Heart right ventricle (tissue), 16 donors: ENCODE measurements around the gene EIF6. TPM values are rescaled to one million over a fixed set of nuclear protein-coding genes. Genes with fewer than 3 reads are reported as not detected.

ENCODE experiments used
- ATAC-seq, 8 donors: fragments of 200-7000 bp; cut with Tn5 transposase; one replicate each; pipeline ENCODE4 v1.9.1; 2020; ENCODE audit warnings: mild to moderate bottlenecking in 8 of 8, moderate library complexity in 8 of 8, moderate number of reproducible peaks in 1 of 8
- DNase-seq, 2 donors: peaks; one replicate each; pipeline ENCODE4 v3.0.0-alpha.2; 2020
- H3K27ac ChIP-seq, 10 donors: fragments of 200-600 bp; sonication (generic) in 2 of 10; one replicate each; pipeline versions ENCODE4 v1.5.0 to v1.8.0; 2020 to 2022; ENCODE audit warnings: mild to moderate bottlenecking in 3 of 10
- H3K27me3 ChIP-seq, 7 donors: fragments of 200-600 bp; one replicate each; pipeline ENCODE4 v1.8.0; 2021 to 2022; ENCODE audit warnings: mild to moderate bottlenecking in 2 of 7
- H3K36me3 ChIP-seq, 9 donors: fragments of 200-600 bp; sonication (generic) in 1 of 9; one replicate each; pipeline versions ENCODE4 v1.5.0 to v1.8.0; 2020 to 2022; ENCODE audit warnings: mild to moderate bottlenecking in 2 of 9
- H3K4me1 ChIP-seq, 9 donors: fragments of 200-600 bp; sonication (generic) in 1 of 9; one replicate each; pipeline versions ENCODE4 v1.5.0 to v1.8.0; 2020 to 2022; ENCODE audit warnings: mild to moderate bottlenecking in 4 of 9
- H3K4me3 ChIP-seq, 10 donors: fragments of 200-600 bp; sonication (generic) in 2 of 10; one replicate each; pipeline versions ENCODE4 v1.5.0 to v1.8.0; 2020 to 2022; ENCODE audit warnings: mild to moderate bottlenecking in 7 of 10, moderate library complexity in 2 of 10
- H3K9me3 ChIP-seq, 11 donors: fragments of 200-600 bp in 10 of 11; sonication (generic) in 2 of 11; one replicate each; pipeline versions ENCODE4 v1.5.0 to v1.8.0; 2013 to 2022; ENCODE audit warnings: mild to moderate bottlenecking in 2 of 11, control low read depth in 1 of 11, moderate library complexity in 1 of 11
- WGBS, 2 donors: extraction: QIAGEN DNeasy Blood & Tissue Kit; methylation state at CpG; one replicate each; pipeline ENCODE4 v1.1.7; 2013; ENCODE audit warnings: inconsistent platforms in 1 of 2; 5-methylcytosine and 5-hydroxymethylcytosine counted together
- intact Hi-C, 10 donors: fragments of 100-400 bp; cut with DNase I; formaldehyde crosslinking; loops; one replicate each; pipeline versions ENCODE4 v1.11.1 to v1.14.2; 2022
- polyA plus RNA-seq, 2 donors: library from polyadenylated mRNA; stranded (reverse); fragments of 200-250 nt; gene quantifications; one replicate each; pipeline ENCODE4 v1.2.3, GENCODE V29; 2013
- total RNA-seq, 10 donors: library from RNA; stranded (reverse); fragmentation: NEBNext Ultra II Directional in 3 of 10; extraction: Animal tissue kit (Norgen Biotek cat#: 25700) in 3 of 10; gene quantifications; one replicate each; pipeline versions ENCODE4 v1.2.1 to v1.2.4, GENCODE V29; 2021 to 2023
- TF ChIP-seq, protein P1 (sequence below), 9 donors: fragments of 200-600 bp; sonication (generic) in 2 of 9; IDR thresholded peaks; one replicate each; pipeline versions ENCODE4 v1.5.0 to v1.8.0; 2021 to 2022; ENCODE audit warnings: antibody characterized with exemption in 9 of 9, mild to moderate bottlenecking in 5 of 9, moderate library complexity in 1 of 9
- donor health status: Arrhythmogenic right ventricular cardiomyopathy.
- donor health status: ischemic (EF 13 %, LVEDD 7.1; RV severe dilation, severe dysfunction).
- donor health status: healthy with polysubstance abuse.
- donor health status: DM: no; HTN: yes; CAD: no.
- donor health status: DM: no; HTN: no; CAD: no.
- donor health status: ischemic (EF 25% LVEDD 6.9; RV normal size, moderate dysfunction).
- donor health status: ischemic (EF 25% LVEDD 5.7; RV mildly dilated, moderate dysfunction).
- donor health status: healthy.
- donor health status: DM: yes; HTN: yes; CAD: no.
- donor health status: Ischemic cardiomyopathy.
- donor health status: ischemic (EF 35%, LVEDD 5.7; RV mildly dilated, moderate dysfunction).
- donor health status: nonischemic (EF 11% LVEDD 7.7; RV severe dilation, severe dysfunction).
- donor health status: DM: yes; HTN: yes; CAD: no.
- donor health status: PGD.
- donor health status: ischemic (EF 29% LVEDD 5.4; RV normal size, mild dysfunction).
- donor health status: nonischemic (EF 23%, LVEDD 6.1; RV moderate dilation, normal function).

Gene EIF6
- total and polyA plus RNA-seq, 12 donors: 28.2 to 155 (median 39.0) TPM

- TF ChIP-seq, protein P1, sequence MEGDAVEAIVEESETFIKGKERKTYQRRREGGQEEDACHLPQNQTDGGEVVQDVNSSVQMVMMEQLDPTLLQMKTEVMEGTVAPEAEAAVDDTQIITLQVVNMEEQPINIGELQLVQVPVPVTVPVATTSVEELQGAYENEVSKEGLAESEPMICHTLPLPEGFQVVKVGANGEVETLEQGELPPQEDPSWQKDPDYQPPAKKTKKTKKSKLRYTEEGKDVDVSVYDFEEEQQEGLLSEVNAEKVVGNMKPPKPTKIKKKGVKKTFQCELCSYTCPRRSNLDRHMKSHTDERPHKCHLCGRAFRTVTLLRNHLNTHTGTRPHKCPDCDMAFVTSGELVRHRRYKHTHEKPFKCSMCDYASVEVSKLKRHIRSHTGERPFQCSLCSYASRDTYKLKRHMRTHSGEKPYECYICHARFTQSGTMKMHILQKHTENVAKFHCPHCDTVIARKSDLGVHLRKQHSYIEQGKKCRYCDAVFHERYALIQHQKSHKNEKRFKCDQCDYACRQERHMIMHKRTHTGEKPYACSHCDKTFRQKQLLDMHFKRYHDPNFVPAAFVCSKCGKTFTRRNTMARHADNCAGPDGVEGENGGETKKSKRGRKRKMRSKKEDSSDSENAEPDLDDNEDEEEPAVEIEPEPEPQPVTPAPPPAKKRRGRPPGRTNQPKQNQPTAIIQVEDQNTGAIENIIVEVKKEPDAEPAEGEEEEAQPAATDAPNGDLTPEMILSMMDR (IDR thresholded peaks at IDR 0.05): no peak
- intact Hi-C loops: no loop called here
- no peak overlapping the region for H3K27ac ChIP-seq
- 47 to 53% methylated on average over 2 of the region's 2 CpGs for WGBS, 2 donors
- no peaks in the 10 kb centered on the region for H3K27me3 ChIP-seq
- peaks cover 0 to 4% (median 0%) of the 10 kb centered on the region in 9 donors for H3K4me1 ChIP-seq
- ATAC-seq (no peak), DNase-seq (no peak)
- peaks cover 0 to 5% (median 0%) of the 10 kb centered on the region in 9 donors for H3K36me3 ChIP-seq
- H3K9me3 ChIP-seq: no peaks in the 10 kb centered on the region
- no peak overlapping the region for H3K4me3 ChIP-seq
Measured at GRCh38 chr20:35243986-35244385, 40.6 kb downstream of the EIF6 start.

- Histone ChIP-seq H3K9me3 (no peaks in the 10 kb centered on the region), H3K27me3 (no peaks in the 10 kb centered on the region), H3K4me1 (peaks cover 0 to 8% (median 0%) of the 10 kb centered on the region in 9 donors), H3K4me3 (no peak overlapping the region), H3K36me3 (peaks cover 0 to 5% (median 0%) of the 10 kb centered on the region in 9 donors), H3K27ac (no peak overlapping the region)
- WGBS, 2 donors: 76 to 77% methylated on average over 2 of the region's 2 CpGs
- intact Hi-C loops: no loop called here
- TF ChIP-seq, protein P1 (IDR thresholded peaks at IDR 0.05): no peak
- ATAC-seq (no peak), DNase-seq (no peak)
Measured at GRCh38 chr20:35243317-35243716, 41.3 kb downstream of the EIF6 start.

DNA sequence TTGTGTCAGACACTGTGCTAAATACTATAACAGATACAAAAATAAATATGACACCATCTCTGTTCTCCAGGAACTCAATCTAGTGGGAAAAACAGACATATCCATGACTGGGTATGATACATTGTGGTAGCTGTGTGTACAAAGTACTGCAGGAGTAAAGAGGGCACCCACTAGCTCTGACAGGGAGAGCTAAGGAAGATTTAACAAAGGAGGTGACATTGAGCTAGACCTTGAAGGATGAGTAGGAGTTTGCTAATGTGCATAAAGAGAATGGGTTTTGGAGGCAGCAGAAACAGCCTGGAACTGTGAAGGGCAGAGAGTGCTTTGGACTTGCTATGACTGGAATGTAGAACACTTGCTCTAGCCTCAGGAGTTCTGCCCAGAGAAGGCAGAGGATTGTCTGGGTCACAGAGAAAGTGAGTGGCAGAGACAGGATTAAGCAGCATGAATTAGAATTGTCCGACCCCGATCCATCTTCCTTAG lies 43.7 kb downstream of the EIF6 start:
- H3K4me3 ChIP-seq: no peak overlapping the region
- TF ChIP-seq, protein P1 (IDR thresholded peaks at IDR 0.05): no peak
- ATAC-seq (no peak), DNase-seq (no peak)
- intact Hi-C loops: no loop called here
- H3K27me3 ChIP-seq: no peaks in the 10 kb centered on the region
- peaks cover 0 to 8% (median 0%) of the 10 kb centered on the region in 9 donors for H3K4me1 ChIP-seq
- peaks cover 0 to 3% (median 0%) of the 10 kb centered on the region in 11 donors for H3K9me3 ChIP-seq
- H3K27ac ChIP-seq: no peak overlapping the region
- 89 to 96% methylated on average over 2 of the region's 2 CpGs for WGBS, 2 donors
- peaks cover 0 to 10% (median 0%) of the 10 kb centered on the region in 9 donors for H3K36me3 ChIP-seq

DNA sequence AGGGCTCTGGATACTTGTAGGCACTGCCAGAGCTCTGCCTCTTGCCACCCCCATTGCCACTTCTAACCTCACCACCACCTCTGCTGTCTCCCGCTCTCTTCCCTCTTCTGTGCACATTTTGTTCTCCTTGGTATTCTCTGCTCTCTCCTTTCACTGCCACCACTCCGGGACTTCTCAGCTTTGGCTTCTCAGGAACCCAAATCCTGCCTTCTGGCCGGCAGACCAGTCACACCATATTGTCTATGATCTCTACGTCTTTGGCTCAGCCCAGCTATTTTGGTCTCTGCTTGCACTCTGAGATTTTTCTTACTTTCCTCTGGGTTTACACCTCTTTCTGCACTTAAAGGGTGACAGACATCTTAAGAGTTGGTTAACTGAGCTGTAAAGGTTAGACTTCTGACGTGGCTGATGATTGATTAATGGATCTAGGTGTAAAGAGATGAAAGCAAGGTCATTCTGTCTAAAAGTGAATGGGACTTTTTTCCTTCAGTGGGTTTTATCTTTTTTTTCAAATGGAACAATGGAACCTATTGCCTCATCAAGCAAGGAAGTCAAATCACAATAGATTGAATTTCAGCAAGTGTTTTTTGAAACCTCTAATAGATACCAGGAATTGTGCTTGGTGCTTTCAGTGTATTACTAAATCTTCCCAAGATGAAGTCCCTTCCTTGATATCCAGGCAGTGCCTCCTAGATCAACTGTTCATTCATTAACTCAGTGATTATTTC lies 44.3 kb downstream of the EIF6 start:
- DNase-seq: no peak
- no peak for ATAC-seq
- H3K27me3 ChIP-seq: no peaks in the 10 kb centered on the region
- H3K27ac ChIP-seq: no peak overlapping the region
- intact Hi-C loops: no loop called here
- peaks cover 0 to 3% (median 0%) of the 10 kb centered on the region in 11 donors for H3K9me3 ChIP-seq
- no peak overlapping the region for H3K4me3 ChIP-seq
- peaks cover 0 to 16% (median 0%) of the 10 kb centered on the region in 9 donors for H3K36me3 ChIP-seq
- H3K4me1 ChIP-seq: peaks cover 0 to 8% (median 0%) of the 10 kb centered on the region in 9 donors
- TF ChIP-seq, protein P1 (IDR thresholded peaks at IDR 0.05): no peak
- WGBS, 2 donors: 63 to 71% methylated on average over 5 of the region's 5 CpGs
